A673 (cell line): ENCODE measurements around the gene ADAMTS9.

Experiments used
- EZH2 ChIP-seq: fragments of 200-600 bp; sonication (generic); IDR thresholded peaks from 2 replicates; pipeline ENCODE4 v1.6.1; 2017; ENCODE audit warnings: borderline replicate concordance, low read depth, mild to moderate bottlenecking, mixed read lengths, antibody characterized with exemption, low read length; ENCODE audit not compliant: poor library complexity, severe bottlenecking
- TF ChIP-seq, protein P1 (sequence below): fragments of 300-800, 200-600 bp; sonication (generic); conservative IDR thresholded peaks from 2 replicates; pipeline ENCODE4 v1.5.1; 2017; ENCODE audit warnings: low read depth, mild to moderate bottlenecking, antibody characterized with exemption, low read length, moderate library complexity, mixed read lengths

- TF ChIP-seq, protein P1, sequence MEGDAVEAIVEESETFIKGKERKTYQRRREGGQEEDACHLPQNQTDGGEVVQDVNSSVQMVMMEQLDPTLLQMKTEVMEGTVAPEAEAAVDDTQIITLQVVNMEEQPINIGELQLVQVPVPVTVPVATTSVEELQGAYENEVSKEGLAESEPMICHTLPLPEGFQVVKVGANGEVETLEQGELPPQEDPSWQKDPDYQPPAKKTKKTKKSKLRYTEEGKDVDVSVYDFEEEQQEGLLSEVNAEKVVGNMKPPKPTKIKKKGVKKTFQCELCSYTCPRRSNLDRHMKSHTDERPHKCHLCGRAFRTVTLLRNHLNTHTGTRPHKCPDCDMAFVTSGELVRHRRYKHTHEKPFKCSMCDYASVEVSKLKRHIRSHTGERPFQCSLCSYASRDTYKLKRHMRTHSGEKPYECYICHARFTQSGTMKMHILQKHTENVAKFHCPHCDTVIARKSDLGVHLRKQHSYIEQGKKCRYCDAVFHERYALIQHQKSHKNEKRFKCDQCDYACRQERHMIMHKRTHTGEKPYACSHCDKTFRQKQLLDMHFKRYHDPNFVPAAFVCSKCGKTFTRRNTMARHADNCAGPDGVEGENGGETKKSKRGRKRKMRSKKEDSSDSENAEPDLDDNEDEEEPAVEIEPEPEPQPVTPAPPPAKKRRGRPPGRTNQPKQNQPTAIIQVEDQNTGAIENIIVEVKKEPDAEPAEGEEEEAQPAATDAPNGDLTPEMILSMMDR, result no peak
- TF ChIP-seq EZH2, result no peak
Observed at GRCh38 chr3:64716110-64716710, 28.4 kb upstream of the ADAMTS9 start.
